Nephron progenitor cell (in vitro differentiated cells): ENCODE measurements around the gene TMTC1.

Source experiments
- DNase-seq: peaks from one replicate; pipeline ENCODE4 v3.0.0; 2021
- H3K27ac Mint-ChIP-seq: 2 replicates; pipeline ENCODE4 v1.8.0; 2021; ENCODE audit warnings: mild to moderate bottlenecking, moderate library complexity, mixed read lengths
- H3K27me3 Mint-ChIP-seq: 2 replicates; pipeline ENCODE4 v1.8.0; 2021; ENCODE audit warnings: mild to moderate bottlenecking, low read depth, mixed read lengths; ENCODE audit not compliant: poor library complexity
- H3K36me3 Mint-ChIP-seq: 2 replicates; pipeline ENCODE4 v1.8.0; 2021; ENCODE audit warnings: low read depth, mixed read lengths
- H3K4me1 Mint-ChIP-seq: 2 replicates; pipeline ENCODE4 v1.8.0; 2021; ENCODE audit warnings: mixed read lengths
- H3K4me3 Mint-ChIP-seq: 2 replicates; pipeline ENCODE4 v1.8.0; 2021; ENCODE audit warnings: mild to moderate bottlenecking, moderate library complexity, mixed read lengths
- H3K9me3 Mint-ChIP-seq: 2 replicates; pipeline ENCODE4 v1.8.0; 2021; ENCODE audit warnings: mild to moderate bottlenecking, moderate library complexity, mixed read lengths
- TF ChIP-seq, protein P1 (sequence below): fragments of 200-600 bp; sonication (generic); IDR thresholded peaks from 2 replicates; pipeline ENCODE4 v1.5.0; 2021; ENCODE audit warnings: antibody characterized with exemption

TMTC1 gene

GRCh38 chr12:29611906-29612305, 171.8 kb downstream of the TMTC1 start:
- H3K4me3 Mint-ChIP-seq: no peak overlapping the region

DNA sequence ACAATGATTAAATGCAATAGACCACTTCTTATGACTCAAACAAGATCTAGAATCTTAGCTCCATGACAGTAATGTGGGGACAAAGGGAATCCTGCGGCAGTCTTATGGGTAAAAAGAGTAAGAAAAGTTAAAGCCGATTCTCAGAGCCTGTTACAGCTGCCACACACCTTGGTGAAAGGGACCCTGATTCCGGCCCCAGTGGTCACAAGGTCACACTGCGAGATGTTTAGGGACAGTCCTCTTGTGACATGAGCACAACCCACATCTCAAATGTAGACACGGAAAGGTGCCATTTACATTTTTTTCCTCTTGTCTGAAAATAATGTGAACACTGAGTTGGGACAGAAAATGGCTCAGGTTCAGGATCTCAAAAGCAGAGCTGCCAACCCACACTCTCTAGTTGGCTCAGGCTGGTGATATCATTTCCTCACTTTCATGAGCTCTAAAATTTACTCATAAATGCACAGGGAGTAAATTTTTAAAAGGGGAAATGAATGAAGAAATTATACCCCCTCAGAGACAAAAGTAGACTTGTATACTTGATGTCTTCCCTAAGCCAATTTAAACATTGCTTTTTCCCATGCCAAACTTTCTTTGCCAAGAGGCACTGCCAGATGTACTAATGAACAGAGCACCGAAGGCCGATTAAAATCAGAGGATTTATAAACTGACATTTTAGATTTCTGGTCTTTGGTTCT, 173.1 kb downstream of the TMTC1 start:
- Mint-ChIP-seq H3K27me3 (no peaks in the 10 kb centered on the region), H3K27ac (no peak overlapping the region), H3K9me3 (no peaks in the 10 kb centered on the region), H3K4me3 (no peak overlapping the region), H3K36me3 (no peaks in the 10 kb centered on the region), H3K4me1 (peaks cover 28% of the 10 kb centered on the region)
- TF ChIP-seq, protein P1, sequence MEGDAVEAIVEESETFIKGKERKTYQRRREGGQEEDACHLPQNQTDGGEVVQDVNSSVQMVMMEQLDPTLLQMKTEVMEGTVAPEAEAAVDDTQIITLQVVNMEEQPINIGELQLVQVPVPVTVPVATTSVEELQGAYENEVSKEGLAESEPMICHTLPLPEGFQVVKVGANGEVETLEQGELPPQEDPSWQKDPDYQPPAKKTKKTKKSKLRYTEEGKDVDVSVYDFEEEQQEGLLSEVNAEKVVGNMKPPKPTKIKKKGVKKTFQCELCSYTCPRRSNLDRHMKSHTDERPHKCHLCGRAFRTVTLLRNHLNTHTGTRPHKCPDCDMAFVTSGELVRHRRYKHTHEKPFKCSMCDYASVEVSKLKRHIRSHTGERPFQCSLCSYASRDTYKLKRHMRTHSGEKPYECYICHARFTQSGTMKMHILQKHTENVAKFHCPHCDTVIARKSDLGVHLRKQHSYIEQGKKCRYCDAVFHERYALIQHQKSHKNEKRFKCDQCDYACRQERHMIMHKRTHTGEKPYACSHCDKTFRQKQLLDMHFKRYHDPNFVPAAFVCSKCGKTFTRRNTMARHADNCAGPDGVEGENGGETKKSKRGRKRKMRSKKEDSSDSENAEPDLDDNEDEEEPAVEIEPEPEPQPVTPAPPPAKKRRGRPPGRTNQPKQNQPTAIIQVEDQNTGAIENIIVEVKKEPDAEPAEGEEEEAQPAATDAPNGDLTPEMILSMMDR: no peak
- DNase-seq: no peak

More at GRCh38 chr12:29611906-29612305, 171.8 kb downstream of the TMTC1 start:
- peaks cover 28% of the 10 kb centered on the region for H3K4me1 Mint-ChIP-seq
- no peaks in the 10 kb centered on the region for H3K36me3 Mint-ChIP-seq
- TF ChIP-seq, protein P1: no peak
- H3K27me3 Mint-ChIP-seq: no peaks in the 10 kb centered on the region
- H3K9me3 Mint-ChIP-seq: no peaks in the 10 kb centered on the region
- DNase-seq: no peak
- H3K27ac Mint-ChIP-seq: no peak overlapping the region

- H3K4me3 Mint-ChIP-seq: peak overlapping the region; percentile 6
- TF ChIP-seq, protein P1: no peak
- H3K4me1 Mint-ChIP-seq: peaks cover 28% of the 10 kb centered on the region
- H3K27ac Mint-ChIP-seq: peak overlapping the region; percentile 8
- H3K36me3 Mint-ChIP-seq: no peaks in the 10 kb centered on the region
- no peak for DNase-seq
- no peaks in the 10 kb centered on the region for H3K9me3 Mint-ChIP-seq
- no peaks in the 10 kb centered on the region for H3K27me3 Mint-ChIP-seq
Observed at GRCh38 chr12:29609431-29610215, 174.1 kb downstream of the TMTC1 start.

GRCh38 chr12:29608581-29608980, 175.2 kb downstream of the TMTC1 start:
- no peaks in the 10 kb centered on the region for H3K36me3 Mint-ChIP-seq
- H3K9me3 Mint-ChIP-seq: no peaks in the 10 kb centered on the region
- DNase-seq: no peak
- H3K27ac Mint-ChIP-seq: peak overlapping the region; percentile 74
- no peak overlapping the region for H3K4me3 Mint-ChIP-seq
- peaks cover 28% of the 10 kb centered on the region for H3K4me1 Mint-ChIP-seq
- TF ChIP-seq, protein P1: no peak
- H3K27me3 Mint-ChIP-seq: no peaks in the 10 kb centered on the region

DNA sequence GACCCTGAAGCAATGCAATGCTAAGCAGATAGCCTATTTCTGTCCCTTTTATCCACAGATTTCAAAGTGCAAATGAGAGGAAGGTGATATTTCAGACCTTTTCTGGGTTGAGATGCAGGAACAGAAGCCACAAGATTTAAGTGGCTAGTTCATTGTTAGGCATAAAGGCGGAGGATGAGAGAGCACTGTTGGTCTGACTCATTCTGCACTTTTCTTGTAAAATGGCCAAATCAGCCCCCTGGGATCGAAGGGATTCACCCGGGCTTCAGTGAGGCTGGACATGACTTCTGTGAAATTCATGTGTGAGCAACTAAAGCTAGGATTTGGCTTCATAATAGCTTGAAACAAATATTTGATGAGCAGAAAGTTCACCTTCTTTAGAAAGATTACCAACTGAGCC, 184.4 kb downstream of the TMTC1 start:
- Mint-ChIP-seq H3K36me3 (peaks cover 12% of the 10 kb centered on the region), H3K27ac (no peak overlapping the region), H3K9me3 (no peaks in the 10 kb centered on the region), H3K27me3 (no peaks in the 10 kb centered on the region), H3K4me3 (no peak overlapping the region), H3K4me1 (peaks cover 34% of the 10 kb centered on the region)
- TF ChIP-seq, protein P1: no peak
- DNase-seq: no peak
